AG04450 (cell line): Measurements from ENCODE around the gene OAF. TPM values are rescaled to one million over a fixed set of nuclear protein-coding genes. Genes with fewer than 3 reads are reported as not detected.

Experiments used
- CTCF ChIA-PET: fragments of 300-600, 350-600 bp; formaldehyde crosslinking; extraction: SDS; loops from one replicate; lab custom pipeline; 2022; ENCODE audit warnings: antibody characterized with exemption, inconsistent platforms; lab: Charles Lee
- POLR2A ChIA-PET: fragments of 350-600 bp; formaldehyde crosslinking; extraction: SDS; loops from one replicate; lab custom pipeline; 2021; ENCODE audit warnings: antibody characterized with exemption, inconsistent platforms; lab: Yijun Ruan, JAX
- DNase-seq: peaks from one replicate; pipeline ENCODE4 v3.0.0-alpha.2; 2011; ENCODE audit warnings: low read depth, low spot score
- H3K27ac ChIP-seq: one replicate; pipeline ENCODE4 v1.5.1; 2012; ENCODE audit warnings: low read depth, low read length, control low read depth
- H3K27me3 ChIP-seq: one replicate; pipeline ENCODE4 v1.6.0; 2012; ENCODE audit warnings: low read length; ENCODE audit not compliant: control insufficient read depth, insufficient read depth
- H3K4me3 ChIP-seq: 2 replicates; pipeline ENCODE4 v1.5.1; 2011; ENCODE audit warnings: mild to moderate bottlenecking, low read depth, low read length, control low read depth
- H3K9me3 ChIP-seq: 2 replicates; pipeline ENCODE4 v1.5.1; 2012; ENCODE audit warnings: low read length; ENCODE audit not compliant: control insufficient read depth, insufficient read depth
- CTCF ChIP-seq: IDR thresholded peaks from 2 replicates; pipeline ENCODE4 v1.5.1; 2011; ENCODE audit warnings: low read depth, low read length, control low read depth, inconsistent platforms
- polyA plus RNA-seq: library from polyadenylated mRNA; depleted of rRNA; stranded (reverse); fragments of >200 nt; gene quantifications from 2 replicates; pipeline ENCODE4 v1.2.3, GENCODE V29; 2011

OAF gene
- polyA plus RNA-seq, 1 experiment: 26.6 TPM

- H3K4me3 ChIP-seq: no peak overlapping the region
- DNase-seq: no peak
- H3K27ac ChIP-seq: no peak overlapping the region
- H3K9me3 ChIP-seq: no peaks in the 10 kb centered on the region; the same call in 1 of the 2 replicates
- CTCF ChIA-PET: interaction anchor here (1.1 to 9.5 kb wide), 6 partner anchors 10 to 280 kb away, joined by 3 to 156 read pairs (median 13); no protein-coding TSS in a partner anchor
- peaks cover 60% of the 10 kb centered on the region for H3K27me3 ChIP-seq
- POLR2A ChIA-PET: no interaction called here
- TF ChIP-seq CTCF: no peak
Observed at GRCh38 chr11:120236169-120237107, 25.6 kb downstream of the OAF start.

GRCh38 chr11:120238968-120239620 lies 28.3 kb downstream of the OAF start:
- Histone ChIP-seq H3K27me3 (peaks cover 75% of the 10 kb centered on the region), H3K27ac (no peak overlapping the region), H3K4me3 (no peak overlapping the region), H3K9me3 (no peaks in the 10 kb centered on the region; the same call in 1 of the 2 replicates)
- CTCF ChIA-PET: interaction anchor here (0.8 to 6.5 kb wide), 3 partner anchors 9 to 64 kb away, joined by 3 to 156 read pairs (median 4); no protein-coding TSS in a partner anchor
- no peak for TF ChIP-seq CTCF
- DNase-seq: no peak
- POLR2A ChIA-PET: no interaction called here

- POLR2A ChIA-PET: no interaction called here
- Histone ChIP-seq H3K27ac (no peak within 1 kb of the TSS), H3K27me3 (peaks cover 67% of the 10 kb centered on the region), H3K9me3 (no peaks in the 10 kb centered on the region; the same call in 1 of the 2 replicates), H3K4me3 (no peak within 1 kb of the TSS)
- TF ChIP-seq CTCF: 0 out of 2 replicates have a peak, but pooled peaks have one; percentile 11
- CTCF ChIA-PET: interaction anchor here (0.8 to 1.4 kb wide), 2 partner anchors 10 to 60 kb away, joined by 3 to 4 read pairs; no protein-coding TSS in a partner anchor
- no peak for DNase-seq
Observed at GRCh38 chr11:120239713-120240640, 29.1 kb downstream of the OAF start, which contains the start of gene POU2F3. POU2F3 (plus strand) TSS chr11:120240140; CDS start chr11:120240344, 204 bp downstream.

GRCh38 chr11:120240866-120241265 lies 30.0 kb downstream of the OAF start:
- H3K27ac ChIP-seq: no peak overlapping the region
- ChIA-PET POLR2A (no interaction called here), CTCF (interaction anchor here (1.4 kb wide), 1 partner anchor 11 kb away, joined by 4 read pairs; no protein-coding TSS in a partner anchor)
- no peak overlapping the region for H3K4me3 ChIP-seq
- no peak for TF ChIP-seq CTCF
- H3K9me3 ChIP-seq: no peaks in the 10 kb centered on the region; the same call in 1 of the 2 replicates
- peaks cover 69% of the 10 kb centered on the region for H3K27me3 ChIP-seq
- DNase-seq: no peak
